ENCODE data around the gene SLC38A4. TPM values are rescaled to one million over a fixed set of nuclear protein-coding genes. Genes with fewer than 3 reads are reported as not detected.

The SLC38A4 gene
- total and polyA plus RNA-seq, 2 of the 8 experiments (the other 6 are each of a cell fraction or from before 2014, with no cell fraction given): 6.7 to 15.4 TPM

DNA sequence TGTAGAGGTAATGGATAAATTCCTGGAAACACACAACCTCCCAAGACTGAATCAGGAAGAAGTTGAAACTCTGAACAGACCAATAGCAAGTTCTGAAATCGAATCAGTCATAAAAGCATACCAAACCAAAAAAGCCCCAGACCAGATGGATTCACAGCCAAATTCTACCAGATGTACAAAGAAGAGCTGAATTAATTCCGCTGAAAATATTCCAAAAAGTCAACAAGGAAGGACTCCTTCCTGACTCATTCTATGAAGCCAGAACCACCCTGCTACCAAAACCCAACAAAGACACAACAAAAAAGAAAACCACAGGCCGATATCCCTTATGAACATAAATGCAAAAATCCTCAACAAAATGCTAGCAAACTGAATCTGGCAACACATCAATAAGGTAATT is 81.5 kb downstream of the SLC38A4 start:
- POLR2A ChIA-PET (ENCODE audit: partially characterized antibody): no interaction called here
- H2BK12ac ChIP-seq (ENCODE audit: low read depth, low read length): no peak overlapping the region
- TF ChIP-seq GTF2F1 (IDR thresholded peaks at IDR 0.05; ENCODE audit: borderline replicate concordance, low read depth, low read length) (no peak), CHD1 (IDR thresholded peaks at IDR 0.05; ENCODE audit: low read depth, low read length) (no peak), RBBP5 (IDR thresholded peaks at IDR 0.05; ENCODE audit: borderline replicate concordance, low read depth, low read length) (no peak), SIN3A (conservative IDR thresholded peaks at IDR 0.05 in 1 of 2, IDR thresholded peaks at IDR 0.05 in 1 of 2; ENCODE audit: low read depth in 1 of 2, low read length in 2 of 2) (no peak), POLR2A (IDR thresholded peaks at IDR 0.05; ENCODE audit: control extremely low read depth in 1 of 2, low read depth in 2 of 2, low read length in 2 of 2) (no peak), SP4 (IDR thresholded peaks at IDR 0.05; ENCODE audit: low read length) (no peak), MAFK (IDR thresholded peaks at IDR 0.05; ENCODE audit: low read depth, low read length) (no peak), CTBP2 (IDR thresholded peaks at IDR 0.05; ENCODE audit: borderline replicate concordance, insufficient read depth, insufficient read length, low read length) (no peak), CHD2 (IDR thresholded peaks at IDR 0.05; ENCODE audit: low read length) (no peak), JUN (IDR thresholded peaks at IDR 0.05; ENCODE audit: low read depth, low read length) (no peak), POU5F1 (IDR thresholded peaks at IDR 0.05; ENCODE audit: low read depth, low read length) (no peak), HDAC6 (IDR thresholded peaks at IDR 0.05; ENCODE audit: low read depth, low read length) (no peak), CEBPB (IDR thresholded peaks at IDR 0.05; ENCODE audit: low read depth, low read length) (no peak), TAF1 (IDR thresholded peaks at IDR 0.05; ENCODE audit: low read depth, low read length) (no peak), BCL11A (IDR thresholded peaks at IDR 0.05; ENCODE audit: low read depth in 2 of 2, low read length in 2 of 2) (no peak)
- TF ChIP-seq, protein P1, sequence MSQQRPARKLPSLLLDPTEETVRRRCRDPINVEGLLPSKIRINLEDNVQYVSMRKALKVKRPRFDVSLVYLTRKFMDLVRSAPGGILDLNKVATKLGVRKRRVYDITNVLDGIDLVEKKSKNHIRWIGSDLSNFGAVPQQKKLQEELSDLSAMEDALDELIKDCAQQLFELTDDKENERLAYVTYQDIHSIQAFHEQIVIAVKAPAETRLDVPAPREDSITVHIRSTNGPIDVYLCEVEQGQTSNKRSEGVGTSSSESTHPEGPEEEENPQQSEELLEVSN (IDR thresholded peaks at IDR 0.05): no peak

More for the DNA sequence above, 81.5 kb downstream of the SLC38A4 start:
- H3K4me1 ChIP-seq (replicated peaks in 1 of 4; ENCODE audit: control insufficient read depth in 3 of 4, insufficient read depth in 4 of 4, low read length in 3 of 4): no peaks in the 10 kb centered on the region
- H3K23me2 ChIP-seq (ENCODE audit: low read depth, low read length): no peaks in the 10 kb centered on the region
- no peaks in the 10 kb centered on the region for H3K9me3 ChIP-seq (ENCODE audit: insufficient read depth in 2 of 2, low read depth in 1 of 2, low read length in 1 of 2)
- H3K56ac ChIP-seq (replicated peaks; ENCODE audit: insufficient read length, low read depth, low read length): no peak overlapping the region
- no peak overlapping the region for H3K9ac ChIP-seq (replicated peaks in 1 of 4; ENCODE audit: extremely low read depth in 1 of 4, low read depth in 3 of 4, low read length in 3 of 4)
- H3K79me1 ChIP-seq (ENCODE audit: low read depth, low read length): no peaks in the 10 kb centered on the region
- H4K5ac ChIP-seq (ENCODE audit: insufficient read length, low read depth, low read length): no peak overlapping the region
- H3K4me2 ChIP-seq (ENCODE audit: insufficient read depth in 1 of 2, low read depth in 2 of 2, low read length in 2 of 2): no peak overlapping the region
- DNase-seq (ENCODE audit: low read depth in 1 of 2, low spot score in 2 of 2): no peak
- H2AK5ac ChIP-seq (ENCODE audit: low read depth, low read length): no peak overlapping the region
- H4K20me1 ChIP-seq (replicated peaks in 1 of 2; ENCODE audit: control insufficient read depth in 1 of 2, insufficient read depth in 2 of 2, low read length in 2 of 2): no peaks in the 10 kb centered on the region
- no peak overlapping the region for H2BK120ac ChIP-seq (replicated peaks; ENCODE audit: low read depth, low read length)
- no peak overlapping the region for H3K14ac ChIP-seq (ENCODE audit: insufficient read length)
- H3K4ac ChIP-seq (replicated peaks; ENCODE audit: insufficient read length, low read depth, low read length): no peak overlapping the region
- H2BK5ac ChIP-seq (ENCODE audit: low read depth, low read length): no peak overlapping the region
- H3K4me3 ChIP-seq (ENCODE audit: extremely low read depth in 1 of 4, insufficient read depth in 2 of 4, low read depth in 3 of 4, low read length in 4 of 4): no peak overlapping the region
- no peak overlapping the region for H3K23ac ChIP-seq (ENCODE audit: insufficient read length)
- WGBS, 2 experiments (ENCODE audit: extremely low coverage in 1 of 2, insufficient coverage in 1 of 2, insufficient read length in 1 of 2, insufficient replicate concordance in 2 of 2, low coverage in 1 of 2, low lambda C conversion rate in 2 of 2, missing lambda C conversion rate in 1 of 2): 93% methylated on average over 3 of the region's 3 CpGs; no CpG with 5 or more reads in 1 of the 2 experiments
- no peaks in the 10 kb centered on the region for H3K79me2 ChIP-seq (ENCODE audit: control insufficient read depth in 1 of 2, insufficient read depth in 2 of 2, low read length in 2 of 2)
- H4K91ac ChIP-seq (replicated peaks; ENCODE audit: insufficient read length, low read length): no peak overlapping the region
- H3K27ac ChIP-seq (ENCODE audit: low read depth, low read length): no peak overlapping the region
- no peaks in the 10 kb centered on the region for H3K27me3 ChIP-seq (replicated peaks in 1 of 4; ENCODE audit: control insufficient read depth in 3 of 4, extremely low read depth in 1 of 4, insufficient read depth in 3 of 4, low read length in 3 of 4)
- CTCF ChIA-PET (ENCODE audit: partially characterized antibody): no interaction called here
- H2BK15ac ChIP-seq (ENCODE audit: low read length): no peak overlapping the region
- H2AFZ ChIP-seq (ENCODE audit: low read length): no peak overlapping the region
- no peak overlapping the region for H3K18ac ChIP-seq (ENCODE audit: extremely low read depth, low read length)
- no peaks in the 10 kb centered on the region for H3K36me3 ChIP-seq (ENCODE audit: control insufficient read depth in 2 of 4, insufficient read depth in 4 of 4, low read length in 3 of 4)
- no peak overlapping the region for H4K8ac ChIP-seq (ENCODE audit: extremely low read depth, insufficient read depth, low read length)
- H2BK20ac ChIP-seq (ENCODE audit: low read length): no peak overlapping the region
- no peak for FAIRE-seq
